ENCODE results near the gene TMBIM1. TPM values are rescaled to one million over a fixed set of nuclear protein-coding genes. Genes with fewer than 3 reads are reported as not detected.

TMBIM1 gene
- total RNA-seq, 4 donors from 2014 or later: 183 to 282 (median 202) TPM

- H3K36me3 ChIP-seq: peaks cover 0 to 50% (median 5%) of the 10 kb centered on the region in 3 donors
- no peaks in the 10 kb centered on the region for H3K27me3 ChIP-seq
- TF ChIP-seq EP300 (IDR thresholded peaks at IDR 0.05) (no peak), CTCF (IDR thresholded peaks at IDR 0.05) (no peak), POLR2A (IDR thresholded peaks at IDR 0.05) (no peak)
- peak within 1 kb of the TSS in 3 of 4 donors; percentile 45 to 81 (median 81) for H3K27ac ChIP-seq
- H3K4me1 ChIP-seq: peaks cover 0 to 70% (median 48%) of the 10 kb centered on the region in 4 donors
- H3K9me3 ChIP-seq: no peaks in the 10 kb centered on the region
- DNase-seq (ENCODE audit: low spot score in 2 of 2): peak in 1 of 2 donors; percentile 21
- 47 to 52% methylated on average over 8 to 10 of the region's 10 CpGs for WGBS, 2 donors
- no peak within 1 kb of the TSS for H3K4me3 ChIP-seq
These were observed 31.4 kb downstream of the TMBIM1 start, which contains the start of gene GPBAR1 for GRCh38 chr2:218260742-218261422. TSS of gene GPBAR1 (plus strand) at chr2:218261015. CDS start at chr2:218262725, 1,710 bp downstream.

- Histone ChIP-seq H3K27me3 (no peaks in the 10 kb centered on the region), H3K27ac (peak overlapping the region in 3 of 4 donors; percentile 21 to 81 (median 81)), H3K4me1 (peaks cover 0 to 70% (median 48%) of the 10 kb centered on the region in 4 donors), H3K4me3 (no peak overlapping the region), H3K9me3 (no peaks in the 10 kb centered on the region), H3K36me3 (peaks cover 0 to 50% (median 5%) of the 10 kb centered on the region in 3 donors)
- TF ChIP-seq CTCF (IDR thresholded peaks at IDR 0.05) (no peak), POLR2A (IDR thresholded peaks at IDR 0.05) (no peak), EP300 (IDR thresholded peaks at IDR 0.05) (no peak)
- peak in 1 of 2 donors; percentile 5 for DNase-seq (ENCODE audit: low spot score in 2 of 2)
- 83 to 86% methylated on average over 5 of the region's 5 CpGs for WGBS, 2 donors
These were observed 32.1 kb downstream of the TMBIM1 start for GRCh38 chr2:218260166-218260565.

- DNase-seq (ENCODE audit: low spot score in 2 of 2): peak; percentile 29 to 51
- peak overlapping the region; percentile 43 to 81 (median 72) for H3K27ac ChIP-seq
- H3K36me3 ChIP-seq: peaks cover 0 to 50% (median 0%) of the 10 kb centered on the region in 3 donors
- H3K4me1 ChIP-seq: peaks cover 0 to 67% (median 46%) of the 10 kb centered on the region in 4 donors
- no peak overlapping the region for H3K4me3 ChIP-seq
- peak in 1 of 5 experiments; percentile 5 for TF ChIP-seq CTCF (IDR thresholded peaks at IDR 0.05)
- TF ChIP-seq EP300 (IDR thresholded peaks at IDR 0.05): peak; percentile 7 to 64
- peak in 1 of 2 donors; percentile 33 for TF ChIP-seq POLR2A (IDR thresholded peaks at IDR 0.05)
- WGBS, 2 donors: 36 to 39% methylated on average over 15 of the region's 15 CpGs
- no peaks in the 10 kb centered on the region for H3K27me3 ChIP-seq
- no peaks in the 10 kb centered on the region for H3K9me3 ChIP-seq
These were observed 33.0 kb downstream of the TMBIM1 start for GRCh38 chr2:218259099-218259961.

- peak in 1 of 2 donors; percentile 51 for TF ChIP-seq EP300 (IDR thresholded peaks at IDR 0.05)
- TF ChIP-seq POLR2A (IDR thresholded peaks at IDR 0.05): no peak
- TF ChIP-seq CTCF (IDR thresholded peaks at IDR 0.05): peak; percentile 26 to 47 (median 43)
- Histone ChIP-seq H3K4me1 (peaks cover 0 to 57% (median 37%) of the 10 kb centered on the region in 4 donors), H3K9me3 (no peaks in the 10 kb centered on the region), H3K36me3 (peaks cover 0 to 51% (median 13%) of the 10 kb centered on the region in 3 donors), H3K27me3 (no peaks in the 10 kb centered on the region), H3K27ac (peak overlapping the region in 2 of 4 donors; percentile 38 to 40), H3K4me3 (no peak overlapping the region)
- 58 to 61% methylated on average over 8 of the region's 8 CpGs for WGBS, 2 donors
- DNase-seq (ENCODE audit: low spot score in 2 of 2): no peak
These were observed 34.8 kb downstream of the TMBIM1 start for GRCh38 chr2:218257390-218257981.

Data from tibial nerve (tissue), 4 donors.